COLO829 (cell line): ENCODE data around the gene GIPC3.
"Not testable (repeated sequence)": the region's sequence is repeated elsewhere in the genome, so short reads cannot be mapped to it uniquely, and the experiment has no call there.

Source experiments
- DNase-seq: peaks from one replicate; pipeline ENCODE4 v3.0.0; 2012; ENCODE audit warnings: low spot score

Gene GIPC3

DNA sequence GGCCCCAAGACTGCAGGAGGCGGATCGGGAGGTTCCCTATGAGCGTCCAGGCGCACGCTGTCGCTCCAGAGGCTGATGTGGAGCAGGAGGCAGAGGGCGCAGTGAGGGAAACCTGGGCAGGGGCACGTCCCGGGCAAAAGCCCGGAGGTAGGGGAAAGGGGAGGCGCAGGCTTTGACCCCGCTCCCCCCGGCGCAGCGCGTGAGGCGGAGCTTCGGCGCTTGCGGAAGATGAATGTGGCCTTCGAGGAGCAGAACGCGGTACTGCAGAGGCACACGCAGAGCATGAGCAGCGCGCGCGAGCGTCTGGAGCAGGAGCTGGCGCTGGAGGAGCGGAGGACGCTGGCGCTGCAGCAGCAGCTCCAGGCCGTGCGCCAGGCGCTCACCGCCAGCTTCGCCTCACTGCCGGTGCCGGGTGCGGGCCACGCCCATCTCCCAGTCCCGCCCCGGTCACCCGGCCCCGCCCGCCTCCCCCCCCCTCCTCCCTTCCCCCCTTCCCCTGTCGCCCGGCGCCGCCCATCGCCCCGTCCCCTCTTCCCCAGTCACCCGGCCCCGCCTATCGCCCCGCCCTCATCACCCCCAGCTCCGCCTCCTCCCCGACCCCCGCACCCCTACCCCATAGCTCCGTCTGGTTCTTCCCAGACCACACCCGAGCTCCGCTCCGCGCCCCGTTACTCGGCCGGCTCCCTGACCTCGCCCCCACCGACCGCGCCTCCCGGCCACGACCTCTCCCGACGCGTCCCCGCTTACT, 8.4 kb upstream of the GIPC3 start:
- no peak for DNase-seq

DNA sequence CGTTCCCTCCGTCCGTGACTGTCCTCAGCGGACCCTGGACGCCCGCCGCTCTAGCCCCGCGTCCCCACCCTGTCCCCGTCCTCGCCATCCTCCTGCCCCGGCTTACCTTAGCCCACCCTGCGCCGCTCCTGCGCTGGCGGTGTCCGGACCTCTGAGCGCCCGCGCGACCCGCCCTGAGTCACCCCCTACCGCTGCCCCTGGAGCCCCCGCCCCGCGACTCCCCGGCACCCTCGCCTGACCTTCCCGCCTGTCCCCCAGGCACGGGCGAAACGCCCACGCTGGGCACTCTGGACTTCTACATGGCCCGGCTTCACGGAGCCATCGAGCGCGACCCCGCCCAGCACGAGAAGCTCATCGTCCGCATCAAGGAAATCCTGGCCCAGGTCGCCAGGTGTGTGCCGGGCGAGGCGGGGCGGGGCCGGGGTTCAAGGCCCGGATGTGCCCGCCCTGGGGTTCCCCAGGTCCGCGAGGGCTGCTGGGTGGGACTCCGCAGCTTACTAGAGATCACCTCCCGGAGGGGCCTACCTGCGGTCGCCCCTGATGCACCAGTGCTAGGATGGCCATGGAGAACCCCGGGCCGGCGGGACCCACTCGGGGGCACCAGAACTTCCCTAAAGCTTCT, 7.4 kb upstream of the GIPC3 start:
- DNase-seq = no peak

DNA sequence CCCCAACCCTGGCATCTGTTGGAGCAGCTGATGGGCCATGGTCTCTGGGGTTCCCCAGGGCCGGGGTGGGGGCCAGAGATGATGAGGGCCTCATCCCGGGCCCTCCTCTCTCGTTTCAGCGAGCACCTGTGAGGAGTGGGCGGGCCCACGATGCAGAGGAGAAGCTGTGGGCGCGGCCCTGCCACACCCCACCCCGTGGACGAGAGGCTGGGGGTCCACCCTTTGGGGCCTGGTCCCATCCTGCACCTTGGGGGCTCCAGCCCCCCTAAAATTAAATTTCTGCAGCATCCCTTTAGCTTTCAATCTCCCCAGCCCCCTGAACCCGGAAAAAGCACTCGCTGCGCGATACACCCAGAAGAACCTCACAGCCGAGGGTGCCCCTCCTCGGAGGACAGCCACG, 6.9 kb upstream of the GIPC3 start:
- no peak for DNase-seq

DNA sequence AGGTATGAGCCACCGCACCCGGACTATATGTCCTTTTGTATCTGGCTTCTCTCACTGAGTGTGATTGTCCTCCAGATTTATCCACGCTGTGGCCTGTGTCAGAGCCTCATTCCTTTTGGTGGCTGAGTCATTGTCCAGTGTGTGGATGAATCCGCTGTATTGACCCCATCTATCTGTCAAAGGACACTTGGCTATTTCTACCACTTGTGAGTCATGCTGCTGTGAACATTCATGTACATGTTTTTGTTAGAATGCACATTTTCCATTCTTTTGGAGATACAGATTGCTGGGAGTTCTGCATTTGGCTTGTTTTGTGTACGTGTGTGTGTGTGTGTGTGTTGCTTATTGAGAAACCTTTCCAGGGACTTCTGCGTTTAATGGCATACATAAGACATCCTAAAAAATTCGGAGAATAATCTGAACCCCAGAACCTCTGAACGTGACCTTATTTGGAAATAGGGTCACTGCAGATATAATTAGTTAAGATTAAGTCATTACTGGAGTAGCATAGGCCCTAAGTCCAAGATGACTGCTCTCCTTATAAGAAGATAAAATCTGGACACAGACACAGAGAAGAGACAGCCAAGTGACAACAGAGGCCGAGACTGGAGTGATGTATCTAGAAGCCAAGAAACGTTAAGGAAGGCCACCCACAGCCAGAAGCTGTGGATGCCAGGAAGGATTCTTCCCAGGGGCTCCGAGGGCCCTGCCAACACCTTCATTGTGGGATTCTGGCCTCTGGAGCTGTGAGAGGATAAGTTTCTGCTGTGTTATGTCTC, 4.9 kb upstream of the GIPC3 start:
- peak; percentile 63 for DNase-seq

DNA sequence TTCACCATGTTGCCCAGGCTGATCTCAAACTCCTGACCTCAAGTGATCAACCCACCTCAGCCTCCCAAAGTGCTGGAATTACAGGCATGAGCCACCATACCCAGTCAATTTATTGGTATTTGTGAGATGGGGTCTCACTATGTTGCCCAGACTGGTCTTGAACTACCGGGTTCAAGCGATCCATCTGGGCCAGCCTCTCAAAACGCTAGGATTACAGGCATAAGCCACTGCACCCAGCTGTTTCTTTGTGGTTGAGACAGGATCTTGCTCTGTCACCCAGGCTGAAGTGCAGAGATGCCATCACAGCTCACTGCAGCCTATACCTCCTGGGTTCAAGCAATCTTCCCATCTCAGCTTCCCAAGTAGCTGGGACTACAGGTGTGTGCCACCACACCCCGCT, 3.5 kb upstream of the GIPC3 start:
- DNase-seq = not testable (repeated sequence)

DNA sequence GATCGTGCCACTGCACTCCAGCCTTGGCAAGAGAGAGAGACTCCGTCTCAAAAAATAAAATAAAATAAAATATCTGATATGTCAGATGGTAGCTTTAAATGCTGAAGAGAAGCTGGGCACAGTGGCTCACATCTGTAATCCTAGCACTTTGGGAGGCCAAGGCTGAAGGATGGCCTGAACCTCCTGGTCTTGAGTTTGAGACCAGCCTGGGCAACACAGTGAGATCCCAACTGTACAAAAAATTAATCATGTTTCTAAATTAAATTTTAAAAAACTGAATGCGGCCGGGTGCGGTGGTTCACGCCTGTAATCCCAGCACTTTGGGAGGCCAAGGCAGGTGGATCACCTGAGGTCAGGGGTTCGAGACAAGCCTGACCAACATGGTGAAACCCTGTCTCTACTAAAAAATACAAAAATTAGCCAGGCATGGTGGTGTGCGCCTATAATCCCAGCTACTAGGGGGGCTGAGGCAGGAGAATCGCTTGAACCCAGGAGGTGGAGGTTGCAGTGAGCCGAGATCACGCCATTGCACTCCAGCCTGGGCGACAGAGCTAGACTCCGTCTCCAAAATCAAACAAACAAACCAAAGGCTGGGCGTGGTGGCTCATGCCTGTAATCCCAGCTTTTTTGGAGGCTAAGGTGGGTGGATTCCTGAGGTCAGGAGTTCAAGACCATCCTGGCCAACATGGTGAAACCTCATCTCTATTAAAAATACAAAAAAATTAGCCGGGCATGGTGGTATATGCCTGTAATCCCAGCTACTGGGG, 1.1 kb upstream of the GIPC3 start:
- DNase-seq = not testable (repeated sequence)

DNA sequence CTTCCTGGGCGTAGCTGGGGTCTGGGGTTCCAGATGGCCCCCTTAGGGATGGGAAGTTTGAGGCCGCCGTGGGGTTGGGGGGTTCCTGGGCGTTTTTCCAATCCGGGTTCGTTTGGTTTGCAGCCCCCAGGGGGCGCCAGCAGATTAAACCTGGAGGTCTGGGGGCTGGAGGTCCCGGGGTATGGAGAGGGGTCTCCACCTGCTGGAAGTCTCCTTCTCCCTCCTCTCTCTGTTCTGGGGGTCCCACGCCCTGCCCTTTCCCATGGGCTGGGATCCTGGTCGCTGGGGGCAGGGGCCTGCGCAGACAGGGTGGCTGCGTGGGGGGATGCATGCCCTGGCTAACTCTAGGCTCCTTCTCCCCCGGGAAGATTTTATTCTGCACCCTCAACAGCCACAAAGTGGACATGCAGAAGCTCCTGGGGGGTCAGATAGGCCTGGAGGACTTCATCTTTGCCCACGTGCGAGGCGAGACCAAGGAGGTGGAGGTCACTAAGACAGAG, 899 bp downstream of the GIPC3 start:
- no peak for DNase-seq

DNA sequence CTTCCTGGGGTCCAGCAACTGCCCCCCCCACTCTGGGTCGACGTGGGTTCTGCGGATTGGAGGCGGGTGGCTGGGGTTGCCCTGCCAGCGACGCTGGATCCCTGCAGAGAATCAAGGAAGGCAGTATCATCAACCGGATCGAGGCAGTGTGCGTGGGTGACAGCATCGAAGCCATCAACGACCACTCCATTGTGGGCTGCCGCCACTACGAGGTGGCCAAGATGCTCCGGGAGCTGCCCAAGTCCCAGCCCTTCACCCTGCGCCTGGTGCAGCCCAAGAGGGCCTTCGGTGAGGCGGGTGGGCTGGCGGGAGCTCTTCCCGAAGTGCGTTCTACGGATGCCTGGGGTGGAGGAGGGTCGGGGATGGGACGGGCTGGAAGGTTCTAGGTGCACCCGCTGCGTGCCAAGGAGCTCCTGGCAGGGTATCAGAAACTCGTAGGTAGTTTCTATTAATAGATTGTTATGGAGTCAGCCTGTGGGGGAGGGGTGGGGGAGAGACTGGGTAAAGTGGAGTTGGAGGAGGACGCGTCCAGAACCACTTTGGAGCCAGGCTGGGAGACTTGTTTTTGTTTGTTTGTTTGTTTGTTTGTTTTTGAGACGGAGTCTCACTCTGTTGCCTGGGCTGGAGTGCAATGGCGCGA, 1.5 kb downstream of the GIPC3 start:
- no peak for DNase-seq

DNA sequence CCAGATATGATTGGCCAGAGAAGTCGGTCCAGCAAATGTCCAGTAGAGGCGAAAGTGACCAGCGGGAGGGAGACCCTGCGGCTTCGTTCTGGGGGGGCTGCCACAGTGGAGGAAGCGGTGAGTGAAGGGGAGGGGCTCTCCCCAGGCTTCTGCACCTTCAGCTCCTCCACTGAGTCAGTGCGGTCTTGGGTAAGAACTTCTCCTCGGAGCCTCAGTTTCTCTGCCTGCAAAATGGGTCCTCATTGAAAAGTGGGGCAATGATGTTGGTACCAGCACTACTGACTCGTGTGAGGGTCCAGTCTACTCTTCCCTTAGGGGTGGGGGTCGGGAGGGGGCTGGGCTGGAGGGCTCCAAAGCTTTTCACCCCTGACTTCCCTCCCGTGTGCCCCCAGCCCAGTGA, 4.2 kb downstream of the GIPC3 start:
- no peak for DNase-seq

DNA sequence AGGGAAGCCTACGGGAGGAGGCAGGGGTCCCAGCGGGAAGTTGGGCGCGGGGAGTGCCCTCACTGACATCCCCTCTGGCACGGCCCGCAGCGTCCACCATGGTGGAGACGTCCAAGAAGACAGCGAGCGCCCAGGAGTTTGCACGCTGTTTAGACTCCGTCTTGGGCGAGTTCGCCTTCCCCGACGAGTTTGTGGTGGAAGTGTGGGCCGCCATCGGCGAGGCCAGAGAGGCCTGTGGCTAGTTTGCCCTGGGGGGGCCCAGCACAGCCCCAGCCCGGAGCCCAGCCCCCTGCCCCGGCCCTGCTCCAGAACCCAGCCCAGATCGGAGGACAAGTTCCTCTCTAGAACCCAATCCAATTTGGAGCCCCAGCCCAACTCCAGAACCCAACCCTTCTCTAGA, 4.7 kb downstream of the GIPC3 start:
- no peak for DNase-seq

DNA sequence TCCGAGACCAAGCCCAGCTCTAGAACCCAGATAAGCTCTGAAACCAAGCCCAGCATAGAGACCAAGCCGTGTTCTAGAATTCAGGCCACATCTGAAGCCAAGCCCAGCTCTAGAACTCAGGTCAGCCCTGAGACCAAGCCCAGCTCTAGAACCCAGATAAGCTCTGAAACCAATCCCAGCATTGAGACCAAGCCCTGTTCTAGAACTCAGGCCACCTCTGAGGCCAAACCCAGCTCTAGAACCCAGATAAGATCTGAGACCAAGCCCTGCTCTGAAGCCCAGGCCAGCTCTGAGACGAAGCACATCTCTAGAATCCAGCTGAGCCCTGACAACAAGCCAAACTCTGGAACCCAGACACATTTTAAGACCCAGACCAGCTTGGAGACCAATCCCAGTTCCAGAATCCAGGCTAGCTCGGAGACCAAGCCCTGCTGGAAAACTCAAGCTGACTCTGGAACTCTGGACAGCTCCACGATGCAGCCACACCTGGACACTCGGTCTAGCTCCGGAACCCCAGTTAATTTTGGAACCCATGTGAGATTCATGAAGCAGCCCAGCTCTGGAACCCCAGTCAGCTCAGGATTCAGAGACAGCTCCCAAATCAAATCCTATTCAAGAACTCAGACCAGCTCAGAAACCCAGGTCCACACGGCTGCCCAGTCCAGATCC, 5.8 kb downstream of the GIPC3 start:
- no peak for DNase-seq

DNA sequence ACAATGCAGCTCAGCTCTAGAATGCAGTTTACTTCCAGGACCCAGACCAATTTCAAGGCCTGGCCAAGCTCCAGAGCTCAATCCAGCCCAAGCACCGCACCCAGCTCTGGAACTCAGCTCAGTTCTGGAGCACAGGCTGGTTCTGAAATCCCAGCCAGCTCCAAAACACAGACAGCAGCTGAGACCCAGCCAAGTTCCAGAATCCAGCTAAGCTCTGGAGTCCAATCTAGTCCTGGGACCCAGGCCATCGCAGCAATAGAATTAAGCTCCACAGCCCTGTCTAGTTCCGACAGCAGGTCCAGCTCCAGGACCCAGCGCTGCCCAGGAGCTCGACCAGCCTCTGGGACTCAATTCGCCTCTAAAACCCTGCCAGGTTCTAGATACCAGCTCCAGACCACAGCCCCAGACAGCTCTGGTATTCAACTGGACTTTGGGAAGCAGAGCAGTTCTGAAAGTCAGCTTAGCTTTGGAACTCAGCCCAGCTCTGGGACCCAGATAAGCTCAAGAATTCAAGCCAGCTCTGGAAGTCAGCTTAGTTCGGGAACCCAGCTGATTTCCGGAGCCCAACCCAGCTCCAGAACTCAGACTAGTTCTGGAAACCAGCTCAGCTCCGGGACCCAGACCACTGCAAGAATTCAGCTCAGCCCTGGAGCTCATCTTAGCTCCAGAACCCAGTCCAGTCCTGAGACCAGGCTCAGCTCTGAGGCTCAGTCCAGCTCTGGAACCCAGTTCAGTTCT, 6.8 kb downstream of the GIPC3 start:
- no peak for DNase-seq

DNA sequence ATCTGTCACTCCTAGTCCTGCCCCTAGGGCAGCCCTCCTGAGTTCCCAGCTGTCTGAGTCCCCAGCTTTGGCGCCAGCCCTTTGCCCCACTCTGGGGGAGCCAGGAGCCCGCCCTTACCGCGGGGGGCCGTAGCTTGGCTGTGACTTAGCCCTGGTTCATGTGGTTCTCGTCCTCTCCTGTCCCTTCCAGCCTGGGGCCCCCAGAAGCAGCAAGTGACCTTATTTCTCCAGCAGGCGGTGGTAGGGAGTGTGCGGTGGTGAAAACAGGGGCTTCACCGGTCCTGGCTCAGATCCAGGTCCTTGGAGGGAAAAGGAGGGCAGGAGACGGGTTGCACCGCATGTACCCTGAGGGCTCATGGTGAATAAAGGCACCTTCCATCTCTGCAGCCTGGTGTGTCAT, 7.9 kb downstream of the GIPC3 start:
- DNase-seq = no peak

DNA sequence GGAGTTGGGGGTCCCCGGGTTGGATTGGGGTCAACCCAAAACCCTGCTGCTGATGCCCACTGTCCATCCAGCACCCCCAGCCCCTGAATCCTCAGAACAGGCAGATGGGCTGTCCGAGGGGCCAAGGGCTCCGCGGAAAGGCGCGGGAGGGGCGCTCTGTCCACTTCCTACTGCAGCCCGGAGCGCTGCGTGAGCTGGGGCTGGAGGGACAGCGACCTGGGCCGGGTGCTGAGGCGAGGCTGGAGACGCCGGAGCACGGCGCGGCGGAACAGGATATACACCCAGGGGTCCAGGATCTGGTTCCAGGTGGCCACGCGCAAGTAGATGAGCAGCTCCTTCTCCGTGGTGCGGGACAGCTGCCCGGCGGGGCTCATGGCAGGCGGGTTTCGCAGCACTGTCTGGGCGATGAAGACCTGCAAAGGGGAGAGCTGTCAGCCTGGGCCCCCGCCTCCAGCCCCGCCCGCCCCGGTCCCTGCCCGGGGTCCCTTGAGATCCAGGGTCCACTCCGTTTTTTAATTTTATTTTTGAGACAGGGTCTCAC, 10.3 kb downstream of the GIPC3 start:
- DNase-seq = no peak

DNA sequence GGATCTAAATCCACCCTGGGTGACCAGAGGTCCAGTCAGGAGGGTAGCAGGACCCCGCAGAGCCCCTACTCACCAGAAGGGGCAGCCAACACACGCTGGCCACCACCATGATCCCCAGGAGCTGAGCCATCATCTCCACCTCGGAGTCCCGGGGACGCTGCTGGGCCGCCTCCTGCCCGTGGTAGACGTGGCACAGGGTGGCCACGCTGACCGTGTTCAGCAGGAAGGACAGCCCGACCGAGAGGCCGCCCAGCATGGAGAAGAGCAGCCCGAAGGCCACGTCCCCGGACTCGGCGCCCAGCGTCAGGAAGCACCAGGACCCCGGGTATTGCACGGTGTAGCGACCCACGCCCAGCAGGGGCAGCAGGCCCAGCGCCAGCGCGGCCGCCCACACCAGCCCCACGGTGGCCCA, 14.5 kb downstream of the GIPC3 start:
- DNase-seq = no peak

DNA sequence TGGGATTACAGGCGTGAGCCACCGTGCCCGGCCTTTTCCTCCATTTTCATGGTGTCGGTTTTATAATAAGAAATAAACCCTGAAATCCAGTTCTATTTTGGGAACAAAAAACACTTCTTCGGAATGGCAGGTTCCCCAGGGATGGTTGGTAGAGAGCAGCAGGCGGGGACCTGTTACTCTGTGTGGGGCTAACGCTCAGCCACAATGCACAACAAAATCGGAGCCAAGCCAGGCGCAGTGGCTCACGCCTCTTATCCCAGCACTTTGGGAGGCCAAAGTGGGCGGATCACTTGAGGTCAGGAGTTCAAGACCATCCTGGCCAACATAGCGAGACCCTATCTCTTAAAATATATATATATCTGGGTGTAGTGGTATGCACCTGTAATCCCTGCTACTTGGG, 15.7 kb downstream of the GIPC3 start:
- DNase-seq = no peak

DNA sequence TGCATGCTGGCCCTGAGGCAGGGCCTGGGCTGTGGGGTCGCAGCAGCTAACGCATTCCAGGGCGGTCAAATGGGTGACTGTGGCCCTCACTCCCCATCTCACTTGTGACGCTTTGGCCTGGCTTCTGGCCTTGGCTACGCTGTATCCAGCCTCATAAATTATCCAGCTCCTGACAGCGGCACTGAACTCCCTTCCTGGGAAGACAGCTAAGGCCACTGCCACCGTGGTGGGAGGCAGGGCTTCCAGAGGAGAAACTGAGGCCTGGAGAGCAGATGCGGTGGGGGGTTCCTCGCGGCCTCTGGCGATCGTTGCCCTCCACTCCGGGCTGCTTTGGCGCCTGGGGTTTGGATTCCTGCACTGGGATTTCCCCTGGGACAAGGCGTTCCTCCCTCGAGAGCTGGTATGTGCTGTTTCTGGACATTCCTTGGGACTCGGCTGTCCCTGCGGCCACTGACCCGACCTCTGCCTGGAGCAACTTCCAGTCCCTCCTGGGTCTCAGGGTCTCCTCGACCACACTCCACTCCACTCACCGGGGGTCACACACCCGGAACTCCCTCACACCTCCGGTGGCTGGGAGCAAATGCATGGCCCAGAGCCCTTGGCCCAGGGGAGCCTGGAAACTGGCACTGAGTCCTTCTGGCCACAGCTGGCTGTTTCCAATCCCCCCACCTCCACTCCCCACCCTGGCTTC, 18.0 kb downstream of the GIPC3 start:
- no peak for DNase-seq

DNA sequence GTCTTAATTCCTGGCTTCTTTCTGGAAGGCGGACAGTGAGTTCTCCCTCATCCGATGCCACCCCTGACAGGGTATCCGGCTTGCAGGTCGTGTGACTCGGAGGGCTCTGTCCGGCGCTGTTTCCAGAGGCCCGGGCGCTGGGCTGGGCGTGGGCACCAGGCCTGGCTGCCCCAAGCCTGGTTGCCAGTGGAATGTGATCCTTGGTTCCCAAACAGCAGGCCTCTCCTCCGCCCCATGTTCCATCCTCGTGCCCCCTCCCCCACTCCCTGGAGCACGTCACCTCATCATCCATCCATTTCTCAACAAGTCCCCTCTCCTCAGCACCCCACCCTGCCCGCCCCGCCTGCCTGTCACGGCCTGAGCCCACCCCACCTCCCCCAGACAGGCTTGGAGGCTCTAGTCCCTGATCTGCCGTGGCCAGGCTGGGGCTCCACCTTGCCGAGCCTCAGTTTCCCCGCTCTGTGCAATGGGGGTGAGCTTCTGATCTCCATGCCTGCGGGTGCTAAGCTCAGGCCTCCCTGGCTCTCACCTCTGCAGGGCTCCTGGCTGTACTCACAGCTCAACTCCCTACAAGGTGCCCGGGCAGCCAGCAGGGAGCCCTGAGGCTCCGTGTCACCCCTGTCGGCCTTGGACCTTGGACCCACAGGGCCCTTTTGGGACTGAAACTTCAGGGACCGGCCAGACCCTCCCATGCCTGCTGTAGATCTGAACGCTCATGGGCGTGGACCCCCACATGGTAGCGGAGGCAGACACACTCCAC, 19.1 kb downstream of the GIPC3 start:
- DNase-seq = no peak

DNA sequence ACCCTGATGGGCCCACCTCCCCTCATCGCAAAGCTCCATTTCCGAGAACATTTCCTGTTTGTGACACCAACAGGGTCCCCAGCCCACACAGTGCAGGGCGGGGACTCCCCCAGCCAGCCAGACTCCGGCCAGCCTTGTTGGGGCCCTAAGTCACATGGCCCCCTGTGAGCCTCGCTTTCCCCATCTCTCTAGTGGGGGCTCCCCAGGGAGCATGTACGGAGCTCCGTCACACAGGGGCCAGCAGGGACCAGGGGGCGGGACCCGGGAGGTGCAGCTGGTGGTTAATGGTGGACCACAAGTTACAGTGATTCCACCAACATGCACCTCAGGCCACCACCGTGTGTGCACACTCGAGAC, 19.7 kb downstream of the GIPC3 start:
- no peak for DNase-seq
